ENCODE measurements around the gene ZNF2.

The ZNF2 gene

GRCh38 chr2:95231723-95232122, 66.1 kb downstream of the ZNF2 start:
- no peak for DNase-seq (ENCODE audit: low spot score in 2 of 2)
- Mint-ChIP-seq H3K4me3 (no peak overlapping the region), H3K9me3 (peaks cover 9% of the 10 kb centered on the region), H3K27me3 (peaks cover 4% of the 10 kb centered on the region), H3K36me3 (peaks cover 17% of the 10 kb centered on the region), H3K4me1 (no peaks in the 10 kb centered on the region), H3K27ac (no peak overlapping the region)
- no peak for ATAC-seq (ENCODE audit: low read depth)

GRCh38 chr2:95232232-95232631, 66.6 kb downstream of the ZNF2 start:
- DNase-seq (ENCODE audit: low spot score in 2 of 2) (no peak), ATAC-seq (ENCODE audit: low read depth) (no peak)
- H3K36me3 Mint-ChIP-seq, result peaks cover 16% of the 10 kb centered on the region
- no peak overlapping the region for H3K4me3 Mint-ChIP-seq
- no peak overlapping the region for H3K27ac Mint-ChIP-seq
- no peaks in the 10 kb centered on the region for H3K4me1 Mint-ChIP-seq
- peaks cover 8% of the 10 kb centered on the region for H3K9me3 Mint-ChIP-seq
- H3K27me3 Mint-ChIP-seq, result peaks cover 4% of the 10 kb centered on the region
